DND-41 (cell line): ENCODE results near the gene PIAS2.

Experiments used
- ATAC-seq: fragments of 200-7000 bp; cut with Tn5 transposase; 3 replicates; pipeline ENCODE4 v1.9.1; 2021; ENCODE audit warnings: low read depth; ENCODE audit not compliant: insufficient read depth
- DNase-seq: peaks from one replicate; pipeline ENCODE4 v3.0.0-alpha.2; 2020
- H2AFZ ChIP-seq: 2 replicates; pipeline ENCODE4 v1.6.0; 2012; ENCODE audit warnings: low read depth, low read length
- H3K27ac ChIP-seq: 2 replicates; pipeline ENCODE4 v1.5.1; 2012; ENCODE audit warnings: low read length, inconsistent platforms
- H3K27me3 ChIP-seq: fragments of 200-600 bp; sonication (generic); 2 replicates; pipeline ENCODE4 v1.6.0; 2012; ENCODE audit warnings: low read length, mild to moderate bottlenecking, inconsistent platforms; ENCODE audit not compliant: insufficient read depth, poor library complexity
- H3K36me3 ChIP-seq: 2 replicates; pipeline ENCODE4 v1.5.1; 2012; ENCODE audit warnings: low read length, inconsistent platforms; ENCODE audit not compliant: insufficient read depth
- H3K4me1 ChIP-seq: 2 replicates; pipeline ENCODE4 v1.5.1; 2012; ENCODE audit warnings: mild to moderate bottlenecking, low read length; ENCODE audit not compliant: insufficient read depth
- H3K4me2 ChIP-seq: 2 replicates; pipeline ENCODE4 v1.6.0; 2012; ENCODE audit warnings: mild to moderate bottlenecking, moderate library complexity, low read length, inconsistent platforms; ENCODE audit not compliant: insufficient read depth
- H3K4me3 ChIP-seq, 2 experiments: fragments of 200-600 bp in 1 of 2; shearing (Covaris generic) in 1 of 2; 2 replicates each; pipeline ENCODE4 v1.5.1; 2012 to 2016; ENCODE audit warnings: inconsistent platforms in 2 of 2, low read length in 2 of 2, mild to moderate bottlenecking in 2 of 2, low read depth in 1 of 2, moderate library complexity in 1 of 2
- H3K79me2 ChIP-seq: 2 replicates; pipeline ENCODE4 v1.6.0; 2012; ENCODE audit warnings: low read length, inconsistent platforms; ENCODE audit not compliant: insufficient read depth
- H3K9ac ChIP-seq: 2 replicates; pipeline ENCODE4 v1.6.0; 2012; ENCODE audit warnings: low read depth, mild to moderate bottlenecking, inconsistent platforms, low read length, moderate library complexity
- H3K9me3 ChIP-seq: 2 replicates; pipeline ENCODE4 v1.5.1; 2012; ENCODE audit warnings: low read length, moderate library complexity, mild to moderate bottlenecking, inconsistent platforms; ENCODE audit not compliant: insufficient read depth, severe bottlenecking
- H4K20me1 ChIP-seq: 2 replicates; pipeline ENCODE4 v1.6.0; 2012; ENCODE audit warnings: low read length; ENCODE audit not compliant: insufficient read depth
- CTCF ChIP-seq: IDR thresholded peaks from 2 replicates; pipeline ENCODE4 v1.5.1; 2012; ENCODE audit warnings: borderline replicate concordance, low read length, moderate library complexity, mild to moderate bottlenecking; ENCODE audit not compliant: poor library complexity, severe bottlenecking; ENCODE audit errors: extremely low read depth
- EZH2 ChIP-seq: IDR thresholded peaks from 3 replicates; pipeline ENCODE4 v1.6.1; 2012; ENCODE audit warnings: borderline replicate concordance, low read depth, mild to moderate bottlenecking, moderate library complexity, low read length, inconsistent platforms; ENCODE audit not compliant: severe bottlenecking

The PIAS2 gene

GRCh38 chr18:46958209-46958608 is 40.9 kb upstream of the PIAS2 start:
- ATAC-seq (no peak), DNase-seq (no peak)
- Histone ChIP-seq H4K20me1 (no peaks in the 10 kb centered on the region), H3K4me3 (no peak overlapping the region), H3K79me2 (no peaks in the 10 kb centered on the region), H3K4me2 (no peak overlapping the region), H3K9me3 (no peaks in the 10 kb centered on the region), H3K36me3 (no peaks in the 10 kb centered on the region), H3K4me1 (no peaks in the 10 kb centered on the region), H3K27me3 (no peaks in the 10 kb centered on the region), H3K27ac (no peak overlapping the region), H3K9ac (no peak overlapping the region), H2AFZ (no peak overlapping the region)
- no peak for TF ChIP-seq EZH2
- TF ChIP-seq CTCF: no peak

- H2AFZ ChIP-seq: no peak overlapping the region
- DNase-seq (no peak), ATAC-seq (no peak)
- H3K79me2 ChIP-seq: no peaks in the 10 kb centered on the region
- no peaks in the 10 kb centered on the region for H3K36me3 ChIP-seq
- H4K20me1 ChIP-seq: no peaks in the 10 kb centered on the region
- H3K9me3 ChIP-seq: no peaks in the 10 kb centered on the region
- H3K4me3 ChIP-seq: no peak overlapping the region
- no peaks in the 10 kb centered on the region for H3K27me3 ChIP-seq
- H3K27ac ChIP-seq: no peak overlapping the region
- no peak overlapping the region for H3K9ac ChIP-seq
- H3K4me1 ChIP-seq: no peaks in the 10 kb centered on the region
- TF ChIP-seq EZH2 (no peak), CTCF (no peak)
- H3K4me2 ChIP-seq: no peak overlapping the region
These were observed 35.9 kb upstream of the PIAS2 start for GRCh38 chr18:46953195-46953594.

- Histone ChIP-seq H2AFZ (no peak overlapping the region), H3K27me3 (peaks cover 15% of the 10 kb centered on the region), H3K4me1 (no peaks in the 10 kb centered on the region), H3K36me3 (no peaks in the 10 kb centered on the region), H4K20me1 (no peaks in the 10 kb centered on the region), H3K9ac (no peak overlapping the region), H3K4me2 (no peak overlapping the region), H3K4me3 (no peak overlapping the region), H3K79me2 (no peaks in the 10 kb centered on the region), H3K27ac (no peak overlapping the region), H3K9me3 (no peaks in the 10 kb centered on the region)
- ATAC-seq (peak; percentile 50; the same call in 1 of the 3 replicates), DNase-seq (no peak)
- TF ChIP-seq CTCF: peak; percentile 65
- no peak for TF ChIP-seq EZH2
These were observed 32.9 kb upstream of the PIAS2 start for GRCh38 chr18:46950064-46950656.
